HCT116 (cell line): Measurements from ENCODE around the gene TF. TPM values are rescaled to one million over a fixed set of nuclear protein-coding genes. Genes with fewer than 3 reads are reported as not detected.

Experiments
- ATAC-seq: fragments of 200-7000 bp; cut with Tn5 transposase; 2 replicates; pipeline ENCODE4 v1.9.1; 2020; ENCODE audit warnings: mild to moderate bottlenecking, moderate library complexity
- BruUV-seq: library from RNA; stranded (reverse); fragments of 400-500 nt; replicated peaks from 2 replicates; lab custom pipeline; 2021; lab: Mats Ljungman, UMichigan
- CTCF ChIA-PET: fragments of 300-600 bp; sonication (Branson Sonifier 250); formaldehyde crosslinking; loops from one replicate; lab custom pipeline; 2021; ENCODE audit warnings: antibody characterized with exemption; lab: Charles Lee
- POLR2A ChIA-PET: fragments of 300-600, 350-600 bp; sonication (Branson Sonifier 250); formaldehyde crosslinking; loops from one replicate; lab custom pipeline; 2021; ENCODE audit warnings: antibody characterized with exemption; lab: Charles Lee
- RAD21 ChIA-PET, 2 experiments: fragments of 300-600 bp; sonication (Branson Sonifier 250); formaldehyde crosslinking; loops; one replicate each; lab custom pipeline; 2023; ENCODE audit warnings: low total read pairs in 2 of 2; ENCODE audit not compliant: uncharacterized antibody in 2 of 2, unreplicated experiment in 2 of 2, low non-redundant PET in 1 of 2; lab: Charles Lee
- DNase-seq: peaks from one replicate; pipeline ENCODE4 v3.0.0-alpha.2; 2010; ENCODE audit warnings: low read depth, low spot score
- H2AFZ ChIP-seq: fragments of 200-600 bp; shearing (Covaris generic), sonication (generic); 2 replicates; pipeline ENCODE4 v1.6.1; 2017; ENCODE audit warnings: low read depth, mixed run types, mixed read lengths, antibody characterized with exemption, low read length; ENCODE audit not compliant: poor library complexity, severe bottlenecking
- H3K27ac ChIP-seq: 2 replicates; pipeline ENCODE4 v1.5.1; 2012; ENCODE audit warnings: low read depth, low read length
- H3K27me3 ChIP-seq: fragments of 200-600 bp; sonication (generic); 2 replicates; pipeline ENCODE4 v1.6.1; 2016; ENCODE audit warnings: mixed run types, low read length, mixed read lengths; ENCODE audit not compliant: insufficient read depth
- H3K36me3 ChIP-seq, 2 experiments: fragments of 200-500 bp in 1 of 2; fragments of 200-600 bp in 1 of 2; sonication (Bioruptor generic) in 1 of 2; sonication (generic) in 1 of 2; 2 replicates each; pipeline versions ENCODE4 v1.5.1 to v1.6.1; 2014 to 2016; ENCODE audit warnings: low read length in 2 of 2, inconsistent platforms in 1 of 2, mixed read lengths in 1 of 2, mixed run types in 1 of 2; ENCODE audit not compliant: insufficient read depth in 2 of 2, control insufficient read depth in 1 of 2
- H3K4me1 ChIP-seq, 2 experiments: fragments of 200-600 bp in 1 of 2; sonication (generic) in 1 of 2; 2 replicates each; pipeline versions ENCODE4 v1.5.1 to v1.6.1; 2012 to 2017; ENCODE audit warnings: low read length in 2 of 2, inconsistent platforms in 1 of 2, mild to moderate bottlenecking in 1 of 2, mixed read lengths in 1 of 2, mixed run types in 1 of 2, moderate library complexity in 1 of 2; ENCODE audit not compliant: insufficient read depth in 2 of 2, control insufficient read depth in 1 of 2
- H3K4me2 ChIP-seq: fragments of 200-600 bp; sonication (generic); 2 replicates; pipeline ENCODE4 v1.6.1; 2017; ENCODE audit warnings: mixed run types, low read length, mixed read lengths
- H3K4me3 ChIP-seq, 2 experiments: fragments of 200-600 bp in 1 of 2; sonication (generic) in 1 of 2; replicated peaks in 1 of 2; 2 replicates each; pipeline ENCODE4 v1.5.1; 2011 to 2016; ENCODE audit warnings: low read length in 2 of 2, control low read depth in 1 of 2, low read depth in 1 of 2, mild to moderate bottlenecking in 1 of 2, mixed read lengths in 1 of 2, mixed run types in 1 of 2
- H3K79me2 ChIP-seq: fragments of 200-600 bp; sonication (generic); 2 replicates; pipeline ENCODE4 v1.6.1; 2017; ENCODE audit warnings: mild to moderate bottlenecking, mixed run types, low read length, moderate library complexity, mixed read lengths; ENCODE audit not compliant: insufficient read depth
- H3K9ac ChIP-seq: fragments of 200-600 bp; sonication (generic); 2 replicates; pipeline ENCODE4 v1.6.1; 2016; ENCODE audit warnings: low read length, mixed read lengths
- H3K9me2 ChIP-seq: fragments of 200-600 bp; sonication (generic), shearing (Covaris generic); 2 replicates; pipeline ENCODE4 v1.6.1; 2017; ENCODE audit warnings: mixed run types, mild to moderate bottlenecking, moderate library complexity; ENCODE audit not compliant: insufficient read depth
- H3K9me3 ChIP-seq, 2 experiments: fragments of 200-500 bp in 1 of 2; fragments of 200-600 bp in 1 of 2; sonication (Bioruptor generic) in 1 of 2; sonication (generic) in 1 of 2; 2 replicates each; pipeline ENCODE4 v1.6.1; 2014 to 2017; ENCODE audit warnings: low read length in 2 of 2, mixed read lengths in 2 of 2, inconsistent platforms in 1 of 2, low read depth in 1 of 2, mild to moderate bottlenecking in 1 of 2, mixed run types in 1 of 2, moderate library complexity in 1 of 2; ENCODE audit not compliant: control insufficient read depth in 1 of 2, insufficient read depth in 1 of 2
- H4K20me1 ChIP-seq: fragments of 200-600 bp; sonication (generic), shearing (Covaris generic); 2 replicates; pipeline ENCODE4 v1.6.1; 2017; ENCODE audit warnings: mixed run types, mild to moderate bottlenecking, moderate library complexity; ENCODE audit not compliant: insufficient read depth
- CEBPB ChIP-seq: IDR thresholded peaks from 2 replicates; pipeline ENCODE4 v1.6.1; 2012; ENCODE audit warnings: low read depth
- EZH2phosphoT487 ChIP-seq: fragments of 200-600 bp; IDR thresholded peaks from 2 replicates; pipeline ENCODE4 v1.6.1; 2018; ENCODE audit warnings: antibody characterized with exemption, borderline replicate concordance
- FOSL1 ChIP-seq: IDR thresholded peaks from 2 replicates; pipeline ENCODE4 v1.6.1; 2012; ENCODE audit warnings: low read depth
- POLR2AphosphoS5 ChIP-seq: IDR thresholded peaks from 2 replicates; pipeline ENCODE4 v1.6.1; 2011; ENCODE audit warnings: mild to moderate bottlenecking, low read depth, low read length, moderate library complexity
- RAD21 ChIP-seq: IDR thresholded peaks from 2 replicates; pipeline ENCODE4 v1.6.1; 2012; ENCODE audit warnings: low read depth, mild to moderate bottlenecking
- SP1 ChIP-seq: IDR thresholded peaks from 2 replicates; pipeline ENCODE4 v1.6.1; 2012; ENCODE audit warnings: low read depth
- YY1 ChIP-seq: IDR thresholded peaks from 2 replicates; pipeline ENCODE4 v1.6.1; 2011; ENCODE audit warnings: low read length, low read depth, moderate library complexity, mild to moderate bottlenecking; ENCODE audit not compliant: insufficient replicate concordance; ENCODE audit errors: extremely low read depth
- intact Hi-C: fragments of 100-400 bp; cut with micrococcal nuclease; formaldehyde crosslinking; loops from 2 replicates; pipeline ENCODE4 v1.10.0; 2022
- total RNA-seq: library from RNA; stranded (reverse); gene quantifications from one replicate; pipeline ENCODE4 v1.2.1, GENCODE V29; 2021; ENCODE audit not compliant: unreplicated experiment
- TF ChIP-seq, protein P1 (sequence below): IDR thresholded peaks from 2 replicates; pipeline ENCODE4 v1.6.1; 2012

Gene TF
- total RNA-seq, 1 experiment from 2014 or later, result 10.4 TPM

DNA sequence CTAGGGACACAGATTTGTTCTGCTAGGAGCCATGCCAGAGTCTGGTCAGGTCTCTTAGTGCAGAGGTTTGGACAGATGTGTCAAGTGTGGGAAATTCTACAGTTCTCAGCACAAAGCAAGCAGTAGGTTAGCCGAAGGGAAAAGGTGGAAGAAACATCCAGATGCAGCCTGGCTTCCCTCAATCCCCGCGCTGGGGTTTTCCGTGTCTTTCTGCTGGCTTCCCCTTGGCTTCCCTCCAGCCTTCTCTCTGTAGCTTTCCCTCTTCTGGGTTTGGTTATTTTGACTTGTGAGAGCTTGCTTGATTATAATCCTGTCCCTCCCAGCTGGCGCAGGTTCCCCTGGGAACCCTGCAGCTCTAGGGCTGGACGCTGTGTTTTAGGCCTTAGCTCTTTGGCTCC lies 4.1 kb downstream of the TF start:
- H4K20me1 ChIP-seq, result no peaks in the 10 kb centered on the region
- no peaks in the 10 kb centered on the region for H3K9me2 ChIP-seq
- H3K4me1 ChIP-seq, result no peaks in the 10 kb centered on the region
- H3K9me3 ChIP-seq, result no peaks in the 10 kb centered on the region
- no peak for DNase-seq
- H3K4me3 ChIP-seq, result no peak overlapping the region
- no peak overlapping the region for H3K9ac ChIP-seq
- no peak for TF ChIP-seq POLR2AphosphoS5
- no peak for TF ChIP-seq RAD21
- TF ChIP-seq, all 23 proteins: peak for 0
- Histone ChIP-seq H3K4me2 (no peak overlapping the region), H2AFZ (no peak overlapping the region), H3K36me3 (no peaks in the 10 kb centered on the region), H3K27me3 (no peaks in the 10 kb centered on the region), H3K79me2 (no peaks in the 10 kb centered on the region), H3K27ac (no peak overlapping the region)
- RAD21 ChIA-PET, result no interaction called here
- CTCF ChIA-PET, result no interaction called here
- ATAC-seq, result no peak
- POLR2A ChIA-PET, result no interaction called here
- intact Hi-C loops, result no loop called here
- no TSS peak for BruUV-seq

DNA sequence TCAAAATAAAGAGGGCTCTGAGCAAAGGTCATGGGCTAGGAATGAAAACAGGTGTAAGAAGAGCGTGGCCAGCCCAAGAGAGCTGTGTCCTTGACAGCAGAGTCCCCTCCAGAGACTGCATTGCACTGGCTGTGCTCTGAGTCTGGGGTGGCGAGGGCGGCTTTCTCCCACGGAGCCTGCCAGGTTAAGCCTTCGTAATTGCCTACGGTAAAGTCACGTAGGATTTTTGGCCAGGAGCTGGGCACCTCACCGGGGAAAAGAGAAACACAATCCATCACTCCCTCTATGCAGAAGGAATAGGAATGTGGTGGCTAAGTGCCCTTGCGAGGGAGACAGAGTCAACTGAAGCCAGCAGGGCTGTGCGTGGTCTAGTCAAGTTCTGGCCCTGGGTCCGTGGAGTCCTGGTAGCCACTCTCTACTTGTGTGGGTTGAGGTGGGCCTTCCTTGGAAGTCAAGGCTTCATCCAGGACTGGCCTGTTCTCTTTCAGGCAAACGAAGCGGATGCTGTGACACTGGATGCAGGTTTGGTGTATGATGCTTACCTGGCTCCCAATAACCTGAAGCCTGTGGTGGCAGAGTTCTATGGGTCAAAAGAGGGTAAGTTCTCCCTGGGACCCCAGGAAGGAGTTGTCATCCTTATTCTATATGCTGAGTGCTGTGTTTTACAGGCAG lies 7.0 kb downstream of the TF start:
- no peak for ATAC-seq
- POLR2A ChIA-PET, result no interaction called here

More for the DNA sequence above, 7.0 kb downstream of the TF start:
- no peaks in the 10 kb centered on the region for H3K27me3 ChIP-seq
- no TSS peak for BruUV-seq
- H3K27ac ChIP-seq, result no peak overlapping the region
- H3K9me2 ChIP-seq, result no peaks in the 10 kb centered on the region
- no peaks in the 10 kb centered on the region for H3K4me1 ChIP-seq
- H2AFZ ChIP-seq, result no peak overlapping the region
- intact Hi-C loops, result no loop called here
- ChIA-PET RAD21 (no interaction called here), CTCF (no interaction called here)
- no peak overlapping the region for H3K4me3 ChIP-seq
- DNase-seq, result no peak
- H3K9me3 ChIP-seq, result no peaks in the 10 kb centered on the region
- H3K9ac ChIP-seq, result no peak overlapping the region
- no peak overlapping the region for H3K4me2 ChIP-seq
- H4K20me1 ChIP-seq, result no peaks in the 10 kb centered on the region
- H3K79me2 ChIP-seq, result no peaks in the 10 kb centered on the region
- TF ChIP-seq YY1 (no peak), CEBPB (no peak), FOSL1 (no peak), SP1 (no peak), POLR2AphosphoS5 (no peak), EZH2phosphoT487 (no peak)
- TF ChIP-seq, protein P1, sequence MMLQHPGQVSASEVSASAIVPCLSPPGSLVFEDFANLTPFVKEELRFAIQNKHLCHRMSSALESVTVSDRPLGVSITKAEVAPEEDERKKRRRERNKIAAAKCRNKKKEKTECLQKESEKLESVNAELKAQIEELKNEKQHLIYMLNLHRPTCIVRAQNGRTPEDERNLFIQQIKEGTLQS, result no peak
- H3K36me3 ChIP-seq, result no peaks in the 10 kb centered on the region
